Activated CD4-positive, alpha-beta T cell treated with anti-CD3 and anti-CD28 coated beads, Interleukin-2, amount 50 U/mL, for 1 hour (primary cell): ENCODE measurements around the gene TMEM243.
"Not testable (repeated sequence)": the region's sequence is repeated elsewhere in the genome, so short reads cannot be mapped to it uniquely, and the experiment has no call there.

Experiments
- DNase-seq: peaks from one replicate; pipeline ENCODE4 v3.0.0-alpha.2; 2020

Gene TMEM243

GRCh38 chr7:87210506-87210905 is 9.0 kb downstream of the TMEM243 start:
- DNase-seq, result no peak

DNA sequence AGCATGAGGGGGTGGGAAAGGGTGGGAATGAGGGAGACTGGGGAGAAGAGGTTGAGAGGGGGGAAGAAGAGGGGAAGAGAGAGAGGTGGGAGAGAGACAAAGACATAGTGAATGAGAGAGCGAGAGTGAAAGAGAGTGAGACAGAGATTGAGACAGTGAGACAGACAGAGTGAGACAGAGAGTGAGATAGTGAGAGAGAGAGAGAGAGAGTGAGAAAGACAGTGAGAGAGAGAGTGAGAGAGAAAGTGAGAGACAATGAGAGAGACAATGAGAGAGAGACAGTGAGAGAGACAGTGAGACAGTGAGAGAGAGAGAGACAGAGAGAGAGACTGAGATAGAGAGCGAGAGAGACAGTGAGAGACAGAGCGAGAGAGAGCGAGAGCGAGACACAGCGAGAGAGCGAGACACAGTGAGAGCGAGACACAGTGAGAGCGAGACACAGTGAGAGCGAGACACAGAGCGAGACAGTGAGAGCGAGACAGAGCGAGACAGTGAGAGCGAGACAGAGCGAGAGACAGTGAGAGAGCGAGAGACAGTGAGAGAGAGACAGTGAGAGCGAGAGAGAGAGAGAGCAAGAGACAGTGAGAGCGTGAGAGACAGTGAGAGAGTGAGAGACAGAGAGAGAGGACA is 10.1 kb downstream of the TMEM243 start:
- DNase-seq, result no peak

- no peak for DNase-seq
Observed at GRCh38 chr7:87206361-87206760, 13.2 kb downstream of the TMEM243 start.

DNA sequence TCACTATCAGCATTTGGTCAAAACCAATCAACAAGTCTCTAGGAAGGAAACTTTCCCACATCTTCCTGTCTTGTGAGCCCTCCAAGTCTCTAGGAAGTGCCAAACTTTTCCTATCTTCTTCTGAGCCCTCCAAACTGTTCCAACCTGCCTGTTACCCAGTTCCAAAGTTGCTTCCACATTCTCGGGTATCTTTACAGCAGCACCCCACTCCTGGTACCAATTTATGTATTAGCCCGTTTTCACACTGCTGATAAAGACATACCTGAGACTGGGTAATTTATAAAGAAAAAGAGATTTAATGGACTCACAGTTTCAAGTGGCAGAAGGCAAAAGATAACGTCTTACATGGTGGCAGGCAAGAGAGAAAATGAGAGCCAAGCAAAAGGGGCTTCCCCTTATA is 13.8 kb downstream of the TMEM243 start:
- DNase-seq, result not testable (repeated sequence)

- no peak for DNase-seq
Observed at GRCh38 chr7:87204933-87205332, 14.6 kb downstream of the TMEM243 start.

DNA sequence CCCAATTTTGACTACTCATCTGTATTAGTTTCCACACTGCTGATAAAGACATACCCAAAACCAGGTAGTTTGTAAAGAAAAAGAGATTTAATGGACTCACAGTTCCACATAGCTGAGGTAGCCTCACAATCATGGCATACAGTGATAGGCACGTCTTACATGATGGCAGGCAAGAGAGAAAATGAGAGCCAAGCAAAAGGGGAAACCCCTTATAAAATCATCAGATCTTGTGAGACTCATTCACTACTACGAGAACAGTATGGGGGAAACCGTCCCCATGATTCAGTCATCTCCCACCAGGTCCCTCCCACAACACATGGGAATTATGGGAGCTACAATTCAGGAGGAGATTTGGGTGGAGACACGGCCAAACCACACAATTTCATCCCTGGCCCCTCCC is 15.6 kb downstream of the TMEM243 start:
- DNase-seq, result not testable (repeated sequence)

GRCh38 chr7:87202705-87203104 is 16.8 kb downstream of the TMEM243 start:
- DNase-seq, result no peak

- no peak for DNase-seq
Observed at GRCh38 chr7:87202208-87202607, 17.3 kb downstream of the TMEM243 start.

- no peak for DNase-seq
Observed at GRCh38 chr7:87199700-87200450, 19.7 kb downstream of the TMEM243 start.

DNA sequence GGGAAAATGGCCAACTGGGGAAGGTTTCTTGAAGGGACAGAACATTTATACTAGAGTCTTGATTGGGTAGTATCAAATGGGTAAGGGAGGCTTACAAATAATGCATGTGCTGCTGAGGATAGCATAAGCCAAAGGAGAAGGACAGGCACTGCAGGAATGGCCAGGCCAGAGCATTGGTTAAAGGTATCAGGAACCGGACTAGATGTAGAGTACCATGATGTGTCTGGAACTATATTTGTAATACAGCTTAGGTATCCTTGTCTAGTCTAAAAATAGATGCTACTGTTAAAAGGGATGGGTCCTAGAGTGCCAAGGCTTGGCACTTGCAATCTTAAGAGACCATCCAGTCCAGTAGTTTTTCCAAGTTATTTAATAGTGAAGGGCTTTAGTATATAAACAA is 20.3 kb downstream of the TMEM243 start:
- DNase-seq, result no peak

DNA sequence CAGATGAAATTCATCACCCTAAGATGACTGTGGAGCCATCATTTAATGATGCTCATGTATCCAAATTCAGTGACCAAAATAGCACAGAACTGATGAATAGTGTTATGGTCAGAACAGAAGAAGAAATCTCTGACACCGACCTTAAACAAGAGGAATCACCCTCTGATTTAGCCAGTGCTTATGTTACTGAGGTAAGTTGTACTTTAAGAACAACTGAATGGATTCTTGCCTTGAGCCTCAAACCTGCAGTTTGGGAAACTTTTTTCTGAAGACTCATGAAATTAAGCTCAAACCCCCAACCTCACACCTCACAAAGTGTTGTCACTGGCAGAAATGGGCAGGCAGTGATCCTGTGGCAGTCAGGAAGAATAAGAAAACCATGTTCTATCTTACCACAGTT is 25.6 kb downstream of the TMEM243 start:
- no peak for DNase-seq

DNA sequence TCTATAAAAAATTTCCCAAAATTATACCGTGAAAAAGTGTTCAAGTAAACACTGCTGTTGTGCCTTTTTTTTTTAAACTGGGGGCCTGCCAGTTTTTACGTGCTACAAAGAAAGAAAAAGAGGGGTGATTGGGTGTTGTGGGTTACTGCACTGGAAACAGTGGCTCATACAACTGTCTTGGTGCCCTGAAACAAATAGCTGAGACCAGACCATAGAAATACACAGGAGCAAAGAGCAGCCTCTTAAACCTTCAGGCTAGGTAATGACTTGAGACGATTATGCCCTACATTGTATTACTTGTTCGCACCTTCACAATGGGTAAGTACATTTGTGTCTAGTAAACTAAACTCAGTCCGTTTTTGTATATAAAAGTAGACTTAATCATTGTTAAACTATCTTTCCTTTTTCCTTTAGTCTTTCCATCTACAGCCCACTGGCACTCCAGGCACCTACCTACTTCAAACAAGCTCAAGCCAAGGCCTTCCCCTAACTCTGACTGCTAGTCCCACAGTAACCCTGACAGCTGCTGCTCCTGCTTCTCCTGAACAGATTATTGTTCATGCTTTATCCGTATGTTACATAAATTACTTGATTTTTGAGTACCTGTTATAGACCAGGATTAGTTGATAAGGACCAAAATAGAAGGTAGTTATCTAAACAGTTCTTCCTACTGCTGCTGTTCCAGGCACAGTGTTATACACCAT is 26.6 kb downstream of the TMEM243 start:
- DNase-seq, result no peak

- no peak for DNase-seq
Observed at GRCh38 chr7:87190783-87191182, 28.7 kb downstream of the TMEM243 start.

- no peak for DNase-seq
Observed at GRCh38 chr7:87188930-87189329, 30.6 kb downstream of the TMEM243 start.

DNA sequence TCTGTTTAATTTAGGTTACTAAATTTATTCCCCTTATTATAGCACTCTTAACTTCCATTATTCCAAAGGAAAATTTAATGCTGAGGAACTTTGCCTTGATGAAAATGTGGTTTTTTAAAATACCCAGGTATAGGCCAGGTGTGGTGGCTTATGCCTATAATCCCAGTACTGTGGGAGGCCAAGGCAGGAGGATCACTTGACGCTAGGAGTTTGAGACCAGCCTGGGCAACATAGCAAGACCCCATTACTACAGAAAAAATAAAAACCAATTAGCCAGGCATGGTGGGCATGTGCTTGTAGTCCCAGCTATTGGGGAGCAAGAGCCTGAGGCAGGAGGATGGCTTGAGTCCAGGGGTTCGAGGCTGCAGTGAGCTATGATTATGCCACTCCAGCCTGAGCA is 32.4 kb downstream of the TMEM243 start:
- no peak for DNase-seq

DNA sequence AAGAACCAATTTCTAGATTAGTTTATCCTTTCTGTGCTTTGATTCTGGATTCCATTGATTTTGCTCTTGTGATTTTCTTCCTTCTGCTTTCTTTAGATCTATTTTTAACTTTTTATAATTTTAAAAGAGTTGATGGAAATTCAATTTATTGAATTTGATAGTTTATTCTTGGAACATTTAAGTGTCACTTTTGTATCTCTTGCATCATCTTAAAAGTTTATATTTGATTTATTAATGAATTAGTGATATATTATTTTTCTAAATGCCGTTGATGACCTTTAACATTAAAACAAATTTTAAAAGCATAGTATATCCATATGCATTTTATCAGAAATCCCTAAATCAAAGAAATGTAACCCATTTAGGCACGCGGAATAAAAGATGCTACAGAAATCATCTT is 40.4 kb downstream of the TMEM243 start:
- DNase-seq, result no peak

- no peak for DNase-seq
Observed at GRCh38 chr7:87178320-87178719, 41.2 kb downstream of the TMEM243 start.

DNA sequence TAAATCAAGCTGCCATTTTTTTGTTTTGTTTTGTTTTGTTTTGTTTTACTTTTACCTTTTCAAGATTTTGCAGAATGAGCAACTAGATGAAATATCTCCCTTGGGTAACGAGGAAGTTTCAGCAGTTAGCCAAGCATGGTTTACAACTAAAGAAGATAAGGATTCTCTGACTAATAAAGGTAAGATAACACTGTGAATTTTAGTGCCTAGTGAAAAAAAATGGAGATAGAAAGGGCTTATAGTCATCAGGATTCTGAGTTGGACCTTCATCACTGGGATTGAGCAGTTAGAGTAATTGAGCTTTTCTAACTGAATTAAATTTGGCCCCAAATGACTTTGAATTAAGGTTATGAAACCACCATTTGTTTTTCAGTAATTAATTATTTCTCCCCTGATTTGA is 46.1 kb downstream of the TMEM243 start:
- no peak for DNase-seq

- DNase-seq, result no peak
Observed at GRCh38 chr7:87171282-87171934, 48.1 kb downstream of the TMEM243 start.

DNA sequence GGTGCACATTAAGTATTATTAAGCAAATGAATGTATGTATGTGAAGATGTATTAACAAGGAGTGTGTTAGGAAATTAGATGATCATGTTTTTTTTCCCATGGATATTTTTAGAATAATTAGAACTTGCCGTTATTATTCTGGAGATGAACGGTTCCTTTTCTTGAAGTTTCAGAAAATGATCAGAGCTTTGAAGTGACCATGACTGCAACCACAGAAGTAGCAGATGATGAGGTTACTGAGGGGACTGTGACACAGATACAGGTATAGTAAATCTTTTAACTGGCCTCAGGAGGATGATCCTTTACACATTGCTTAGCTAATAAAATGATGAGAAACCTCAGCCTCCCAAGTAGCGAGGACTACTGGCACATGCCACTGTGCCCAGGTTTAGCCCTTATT is 48.7 kb downstream of the TMEM243 start:
- DNase-seq, result no peak

DNA sequence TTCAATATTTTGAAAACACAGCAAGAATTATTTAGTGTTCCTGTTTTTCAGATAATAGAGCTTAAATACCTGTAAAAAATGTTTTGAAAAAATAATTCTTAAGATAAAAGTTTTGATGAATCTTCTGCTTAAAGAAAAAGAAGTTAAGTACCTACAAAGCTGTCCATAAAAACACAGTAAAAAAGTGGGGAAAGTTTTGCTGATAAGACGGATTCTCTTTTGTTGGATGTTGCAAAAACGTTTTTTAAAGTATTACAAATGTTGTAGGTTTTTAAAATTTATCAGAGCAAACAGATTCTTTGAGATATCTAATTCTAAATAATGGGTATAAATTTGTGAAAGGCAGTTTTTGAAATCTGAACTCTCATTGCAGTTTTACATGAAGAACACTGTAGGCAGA is 55.1 kb downstream of the TMEM243 start:
- DNase-seq, result no peak

DNA sequence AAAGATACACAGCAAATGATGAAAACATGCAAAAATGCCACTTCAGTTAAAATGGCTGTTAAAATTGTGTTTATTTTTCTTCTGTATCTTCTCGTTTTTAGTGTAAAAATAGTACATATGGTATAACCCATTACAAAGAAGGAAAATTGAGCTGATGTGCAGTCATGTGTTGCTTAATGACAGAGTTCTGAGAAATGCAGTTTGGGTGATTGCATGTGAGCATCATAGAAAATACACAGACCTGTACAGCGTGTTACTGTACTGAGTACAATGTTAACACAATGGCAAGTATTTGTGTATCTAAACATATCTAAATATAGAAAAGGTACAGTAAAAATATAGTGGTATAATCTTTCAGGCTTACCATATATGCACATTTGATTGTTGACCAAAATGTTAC is 60.0 kb downstream of the TMEM243 start:
- no peak for DNase-seq

DNA sequence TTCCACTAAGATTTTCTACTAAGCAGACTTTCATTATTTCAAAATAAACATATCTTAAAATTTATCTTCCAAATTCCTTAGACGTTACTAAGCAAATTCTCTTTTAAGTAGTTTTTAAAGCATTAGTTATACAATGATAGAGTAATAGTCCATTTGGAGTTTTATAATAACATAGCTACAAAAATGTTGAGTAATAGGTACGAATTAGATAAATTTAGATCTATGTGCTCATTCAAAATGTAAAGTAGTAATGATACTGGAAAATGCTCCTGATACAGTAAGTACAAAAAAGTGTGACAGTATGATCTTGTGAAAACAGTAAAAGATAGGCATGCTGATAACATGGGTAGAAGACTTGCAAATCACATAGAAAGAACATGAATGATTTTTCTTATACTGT is 62.8 kb downstream of the TMEM243 start:
- no peak for DNase-seq

GRCh38 chr7:87155788-87156187 is 63.7 kb downstream of the TMEM243 start:
- no peak for DNase-seq
